Upper lobe of left lung (tissue), 4 donors: ENCODE measurements around the gene GON4L.

ENCODE experiments used
- EP300 ChIP-seq, 4 donors: sonication (generic); formaldehyde crosslinking; IDR thresholded peaks; one replicate each; pipeline ENCODE4 v1.5.1; 2017; ENCODE audit warnings: antibody characterized with exemption in 4 of 4, control low read depth in 2 of 4
- POLR2A ChIP-seq, 4 donors: fragments of 450-650 bp; IDR thresholded peaks; one replicate each; pipeline ENCODE4 v1.5.1; 2016 to 2017; ENCODE audit warnings: antibody characterized with exemption in 4 of 4, mild to moderate bottlenecking in 2 of 4
- POLR2AphosphoS5 ChIP-seq, 2 donors: sonication (generic); formaldehyde crosslinking; IDR thresholded peaks; one replicate each; pipeline ENCODE4 v1.5.1; 2017; ENCODE audit warnings: antibody characterized with exemption in 2 of 2
- TF ChIP-seq, protein P1 (sequence below), 6 experiments: fragments of 450-650 bp in 4 of 6; fragments of 200-600 bp in 2 of 6; sonication (generic) in 2 of 6; IDR thresholded peaks; one replicate each; pipeline ENCODE4 v1.5.1; 2016 to 2019; ENCODE audit warnings: antibody characterized with exemption in 6 of 6

- TF ChIP-seq, protein P1, sequence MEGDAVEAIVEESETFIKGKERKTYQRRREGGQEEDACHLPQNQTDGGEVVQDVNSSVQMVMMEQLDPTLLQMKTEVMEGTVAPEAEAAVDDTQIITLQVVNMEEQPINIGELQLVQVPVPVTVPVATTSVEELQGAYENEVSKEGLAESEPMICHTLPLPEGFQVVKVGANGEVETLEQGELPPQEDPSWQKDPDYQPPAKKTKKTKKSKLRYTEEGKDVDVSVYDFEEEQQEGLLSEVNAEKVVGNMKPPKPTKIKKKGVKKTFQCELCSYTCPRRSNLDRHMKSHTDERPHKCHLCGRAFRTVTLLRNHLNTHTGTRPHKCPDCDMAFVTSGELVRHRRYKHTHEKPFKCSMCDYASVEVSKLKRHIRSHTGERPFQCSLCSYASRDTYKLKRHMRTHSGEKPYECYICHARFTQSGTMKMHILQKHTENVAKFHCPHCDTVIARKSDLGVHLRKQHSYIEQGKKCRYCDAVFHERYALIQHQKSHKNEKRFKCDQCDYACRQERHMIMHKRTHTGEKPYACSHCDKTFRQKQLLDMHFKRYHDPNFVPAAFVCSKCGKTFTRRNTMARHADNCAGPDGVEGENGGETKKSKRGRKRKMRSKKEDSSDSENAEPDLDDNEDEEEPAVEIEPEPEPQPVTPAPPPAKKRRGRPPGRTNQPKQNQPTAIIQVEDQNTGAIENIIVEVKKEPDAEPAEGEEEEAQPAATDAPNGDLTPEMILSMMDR (IDR thresholded peaks at IDR 0.05): no peak
- TF ChIP-seq POLR2AphosphoS5 (IDR thresholded peaks at IDR 0.05): no peak
- no peak for TF ChIP-seq POLR2A (IDR thresholded peaks at IDR 0.05)
- TF ChIP-seq EP300 (IDR thresholded peaks at IDR 0.05): no peak
These were observed 25.8 kb upstream of the GON4L start for GRCh38 chr1:155882766-155883165.
